Kidney (tissue), 14 donors: ENCODE data around the gene CHRNA9. TPM values are rescaled to one million over a fixed set of nuclear protein-coding genes. Genes with fewer than 3 reads are reported as not detected.
A peak's percentile ranks its signal among the peaks of the same experiment; 100 is the strongest.

Experiments
- DNase-seq, 5 donors: peaks; one replicate each; pipeline ENCODE4 v3.0.0-alpha.2; 2013 to 2020
- FAIRE-seq: peaks from 2 replicates; lab custom pipeline; 2012; peaks lifted over from hg19 to GRCh38; lab: Jason Lieb, UNC
- H3K27ac ChIP-seq, 2 donors: one replicate each; pipeline ENCODE4 v1.7.0; 2013; ENCODE audit warnings: low read depth in 2 of 2, low read length in 2 of 2, inconsistent platforms in 1 of 2
- H3K27me3 ChIP-seq: one replicate; pipeline ENCODE4 v1.7.1; 2013; ENCODE audit warnings: low read length, inconsistent platforms; ENCODE audit not compliant: control insufficient read depth, insufficient read depth
- H3K36me3 ChIP-seq, 3 donors: one replicate each; pipeline versions ENCODE4 v1.7.0 to v1.7.1; 2013; ENCODE audit warnings: low read length in 3 of 3, control low read depth in 1 of 3, inconsistent platforms in 1 of 3; ENCODE audit not compliant: insufficient read depth in 3 of 3, control insufficient read depth in 2 of 3
- H3K4me1 ChIP-seq, 3 donors: one replicate each; pipeline versions ENCODE4 v1.7.0 to v1.7.1; 2013; ENCODE audit warnings: low read length in 3 of 3, inconsistent platforms in 1 of 3, low read depth in 1 of 3; ENCODE audit not compliant: control insufficient read depth in 2 of 3, insufficient read depth in 2 of 3
- H3K4me3 ChIP-seq, 3 donors: one replicate each; pipeline versions ENCODE4 v1.7.0 to v1.8.1; 2013; ENCODE audit warnings: low read length in 3 of 3, control low read depth in 1 of 3, inconsistent platforms in 1 of 3
- H3K9ac ChIP-seq, 3 donors: one replicate each; pipeline versions ENCODE4 v1.7.0 to v1.7.1; 2013; ENCODE audit warnings: low read length in 3 of 3, control low read depth in 1 of 3, inconsistent platforms in 1 of 3
- H3K9me3 ChIP-seq, 3 donors: one replicate each; pipeline versions ENCODE4 v1.7.0 to v1.7.1; 2013; ENCODE audit warnings: low read length in 3 of 3, control low read depth in 1 of 3, inconsistent platforms in 1 of 3; ENCODE audit not compliant: control insufficient read depth in 2 of 3, insufficient read depth in 1 of 3
- intact Hi-C: fragments of 100-400 bp; cut with DNase I; formaldehyde crosslinking; loops from one replicate; pipeline ENCODE4 v1.11.1; 2022
- polyA plus RNA-seq: library from polyadenylated mRNA; stranded (reverse); fragments of 350-450 nt; fragmentation: Illumina TruSeq; extraction: RNeasy Lipid Tissue Mini Kit (QIAGEN cat#74804); gene quantifications from one replicate; pipeline ENCODE4 v1.2.3, GENCODE V29; 2014; ENCODE audit warnings: low read depth, low replicate concordance; ENCODE audit not compliant: insufficient read depth
- total RNA-seq: library from RNA; stranded (reverse); fragmentation: NEBNext Ultra II Directional; extraction: Animal tissue kit (Norgen Biotek cat#: 25700); gene quantifications from one replicate; pipeline ENCODE4 v1.2.1, GENCODE V29; 2021
- TF ChIP-seq, protein P1 (sequence below): IDR thresholded peaks from 3 replicates; pipeline ENCODE4 v1.5.1; 2012; ENCODE audit warnings: mild to moderate bottlenecking, moderate library complexity, borderline replicate concordance; ENCODE audit not compliant: insufficient read depth; ENCODE audit errors: extremely low read depth
- donor health status: control.
- donor health status: control.
- donor health status: control.
- donor health status: control.
- donor health status: control.
- donor health status: DM: yes; HTN: yes; CAD: no.
- donor health status: Normal renal cell carcinoma (clear cell type).

Gene CHRNA9
- total and polyA plus RNA-seq, 2 donors from 2014 or later: not detected

DNA sequence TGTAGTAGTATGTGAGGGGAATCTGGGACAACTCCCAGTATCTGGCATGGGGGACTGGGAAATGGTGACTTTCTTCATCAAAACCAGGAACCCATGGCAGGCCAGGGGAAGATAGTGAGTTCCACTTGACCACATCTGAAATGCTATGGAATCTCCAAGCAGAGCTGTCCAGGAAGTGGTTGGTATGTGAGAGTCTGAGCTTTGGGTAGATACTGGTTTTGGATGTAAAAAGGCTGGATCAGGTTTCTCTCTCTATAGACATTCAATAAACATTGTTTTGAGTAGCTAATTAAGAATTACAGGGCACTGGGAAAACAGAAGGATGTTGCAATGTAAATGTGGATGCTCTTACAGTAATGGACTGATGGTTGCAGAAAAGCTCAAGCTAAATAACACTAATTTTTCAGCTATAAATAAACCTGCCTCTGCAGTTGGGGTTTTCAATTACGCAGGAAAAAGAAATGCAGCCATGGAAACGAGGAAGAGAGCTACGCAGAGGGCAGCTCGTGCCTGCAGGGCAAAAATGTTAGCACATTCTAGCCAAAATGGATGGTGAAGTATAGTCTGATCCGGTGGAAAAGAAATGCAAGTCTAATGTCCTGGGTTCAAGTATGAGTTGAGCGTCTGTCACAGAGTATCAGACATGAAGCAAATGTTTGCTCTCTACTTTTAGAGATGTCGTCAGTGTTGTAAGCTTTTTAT, 13.4 kb upstream of the CHRNA9 start:
- Histone ChIP-seq H3K9me3 (no peaks in the 10 kb centered on the region), H3K36me3 (no peaks in the 10 kb centered on the region), H3K4me1 (peaks cover 5 to 12% (median 8%) of the 10 kb centered on the region in 3 donors), H3K27me3 (no peaks in the 10 kb centered on the region), H3K27ac (no peak overlapping the region), H3K4me3 (no peak overlapping the region), H3K9ac (no peak overlapping the region)
- intact Hi-C loops: no loop called here
- no peak for FAIRE-seq
- DNase-seq: peak in 3 of 5 donors; percentile 45 to 81 (median 70)
- TF ChIP-seq, protein P1, sequence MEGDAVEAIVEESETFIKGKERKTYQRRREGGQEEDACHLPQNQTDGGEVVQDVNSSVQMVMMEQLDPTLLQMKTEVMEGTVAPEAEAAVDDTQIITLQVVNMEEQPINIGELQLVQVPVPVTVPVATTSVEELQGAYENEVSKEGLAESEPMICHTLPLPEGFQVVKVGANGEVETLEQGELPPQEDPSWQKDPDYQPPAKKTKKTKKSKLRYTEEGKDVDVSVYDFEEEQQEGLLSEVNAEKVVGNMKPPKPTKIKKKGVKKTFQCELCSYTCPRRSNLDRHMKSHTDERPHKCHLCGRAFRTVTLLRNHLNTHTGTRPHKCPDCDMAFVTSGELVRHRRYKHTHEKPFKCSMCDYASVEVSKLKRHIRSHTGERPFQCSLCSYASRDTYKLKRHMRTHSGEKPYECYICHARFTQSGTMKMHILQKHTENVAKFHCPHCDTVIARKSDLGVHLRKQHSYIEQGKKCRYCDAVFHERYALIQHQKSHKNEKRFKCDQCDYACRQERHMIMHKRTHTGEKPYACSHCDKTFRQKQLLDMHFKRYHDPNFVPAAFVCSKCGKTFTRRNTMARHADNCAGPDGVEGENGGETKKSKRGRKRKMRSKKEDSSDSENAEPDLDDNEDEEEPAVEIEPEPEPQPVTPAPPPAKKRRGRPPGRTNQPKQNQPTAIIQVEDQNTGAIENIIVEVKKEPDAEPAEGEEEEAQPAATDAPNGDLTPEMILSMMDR: no peak

- no peak overlapping the region for H3K27ac ChIP-seq
- no peaks in the 10 kb centered on the region for H3K27me3 ChIP-seq
- H3K9me3 ChIP-seq: no peaks in the 10 kb centered on the region
- FAIRE-seq (no peak), DNase-seq (peak in 2 of 5 donors; percentile 63 to 69)
- no peak overlapping the region for H3K9ac ChIP-seq
- no peaks in the 10 kb centered on the region for H3K36me3 ChIP-seq
- TF ChIP-seq, protein P1: no peak
- peaks cover 2 to 12% (median 6%) of the 10 kb centered on the region in 3 donors for H3K4me1 ChIP-seq
- H3K4me3 ChIP-seq: no peak overlapping the region
- intact Hi-C loops: no loop called here
Measured at GRCh38 chr4:40322811-40323210, 12.3 kb upstream of the CHRNA9 start.

DNA sequence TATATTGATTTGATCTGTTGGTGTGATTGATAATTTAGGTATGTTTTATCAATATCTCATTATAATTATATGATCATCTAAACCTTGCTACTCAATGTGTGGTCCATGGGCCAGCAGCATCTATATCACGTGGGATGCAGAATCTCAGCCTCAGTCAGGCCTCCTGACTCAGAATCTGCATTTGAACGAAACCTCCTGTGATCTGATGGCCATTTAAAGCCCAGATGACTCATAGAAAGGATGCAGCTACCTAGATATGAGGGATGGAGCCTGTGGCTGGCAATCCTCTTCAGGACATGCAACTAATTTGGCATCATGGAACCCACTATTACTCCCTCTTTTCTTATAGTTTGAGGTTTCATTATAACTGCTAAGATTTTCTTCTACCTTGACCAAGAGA, 11.3 kb upstream of the CHRNA9 start:
- FAIRE-seq (no peak), DNase-seq (no peak)
- no peak overlapping the region for H3K27ac ChIP-seq
- no peaks in the 10 kb centered on the region for H3K9me3 ChIP-seq
- no peak overlapping the region for H3K9ac ChIP-seq
- H3K4me3 ChIP-seq: no peak overlapping the region
- TF ChIP-seq, protein P1: no peak
- intact Hi-C loops: no loop called here
- no peaks in the 10 kb centered on the region for H3K36me3 ChIP-seq
- H3K27me3 ChIP-seq: no peaks in the 10 kb centered on the region
- peaks cover 2 to 12% (median 6%) of the 10 kb centered on the region in 3 donors for H3K4me1 ChIP-seq
